ENCODE results near the gene ZNF132. TPM values are rescaled to one million over a fixed set of nuclear protein-coding genes. Genes with fewer than 3 reads are reported as not detected.
"Not testable (repeated sequence)": the region's sequence is repeated elsewhere in the genome, so short reads cannot be mapped to it uniquely, and the experiment has no call there.

The ZNF132 gene
- total and polyA plus RNA-seq, 4 donors: 0.38 to 5.4 (median 2.9) TPM

DNA sequence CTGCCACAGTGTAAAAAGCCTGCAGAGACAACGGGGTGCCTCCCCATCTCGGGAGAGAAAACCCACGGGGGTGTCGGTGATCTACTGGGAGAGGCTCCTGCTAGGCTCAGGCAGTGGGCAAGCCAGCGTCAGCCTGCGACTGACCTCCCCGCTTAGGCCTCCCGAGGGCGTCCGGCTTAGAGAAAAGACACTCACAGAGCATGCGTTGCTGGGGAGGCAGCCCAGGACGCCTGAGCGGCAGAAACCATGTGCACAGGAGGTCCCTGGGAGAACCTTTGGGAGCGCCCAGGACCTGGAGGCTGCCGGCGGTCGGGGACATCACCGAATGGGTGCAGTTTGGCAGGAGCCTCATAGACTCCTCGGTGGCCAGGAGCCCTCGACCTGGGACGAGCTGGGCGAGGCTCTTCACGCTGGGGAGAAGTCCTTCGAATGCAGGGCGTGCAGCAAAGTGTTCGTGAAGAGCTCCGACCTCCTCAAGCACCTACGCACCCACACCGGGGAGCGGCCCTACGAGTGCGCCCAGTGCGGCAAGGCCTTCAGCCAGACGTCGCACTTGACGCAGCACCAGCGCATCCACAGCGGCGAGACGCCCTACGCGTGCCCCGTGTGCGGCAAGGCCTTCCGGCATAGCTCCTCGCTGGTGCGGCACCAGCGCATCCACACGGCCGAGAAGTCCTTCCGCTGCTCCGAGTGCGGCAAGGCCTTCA lies 31.0 kb upstream of the ZNF132 start:
- 91 to 94% methylated on average over 21 to 42 of the region's 53 CpGs for WGBS, 2 donors

DNA sequence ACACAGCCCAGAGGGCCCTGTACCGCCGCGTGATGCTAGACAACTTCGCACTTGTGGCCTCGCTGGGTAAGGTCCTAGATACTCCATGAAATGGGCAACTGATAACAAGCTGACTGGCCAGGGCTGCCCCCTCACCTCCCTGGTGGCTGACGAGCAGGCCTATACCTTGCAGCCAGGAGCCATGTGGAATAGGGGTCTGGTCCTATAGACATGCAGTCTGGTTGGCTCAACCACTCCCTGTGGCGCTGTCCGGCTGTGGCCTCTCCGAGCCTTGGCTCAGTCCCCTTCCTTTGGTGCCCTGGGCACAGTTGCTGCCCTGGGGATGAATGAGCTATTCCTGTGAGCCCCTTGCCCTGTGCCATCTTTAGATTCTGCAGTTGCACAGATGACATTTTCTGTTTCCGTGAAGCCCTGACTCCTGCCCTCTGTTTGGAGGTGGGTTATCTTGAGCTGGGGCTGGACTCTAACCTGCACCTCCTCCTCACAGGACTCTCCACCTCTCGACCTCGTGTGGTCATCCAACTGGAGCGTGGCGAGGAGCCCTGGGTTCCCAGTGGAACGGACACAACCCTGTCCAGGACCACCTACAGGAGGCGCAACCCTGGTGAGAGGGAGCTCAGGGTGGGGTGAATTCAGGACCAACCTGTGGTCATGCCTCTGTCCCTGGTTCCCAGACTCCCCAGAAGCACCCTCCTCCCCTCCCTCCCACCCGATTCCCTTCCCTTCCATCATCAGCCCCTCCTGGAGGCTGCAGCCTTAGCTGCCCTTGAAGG lies 29.5 kb upstream of the ZNF132 start:
- DNase-seq: no peak

More for the DNA sequence above, 31.0 kb upstream of the ZNF132 start:
- H3K4me3 ChIP-seq (ENCODE audit: low read length in 2 of 2); H3K27me3 ChIP-seq (ENCODE audit: control insufficient read depth in 1 of 2, insufficient read depth in 2 of 2, low read length in 1 of 2); ATAC-seq (ENCODE audit: low FRiP score); H3K4me1 ChIP-seq (ENCODE audit: control insufficient read depth in 1 of 2, insufficient read depth in 2 of 2, low read length in 2 of 2); H3K36me3 ChIP-seq (ENCODE audit: control insufficient read depth in 1 of 2, insufficient read depth in 2 of 2, low read length in 1 of 2); H3K27ac ChIP-seq (ENCODE audit: low read depth in 1 of 2, low read length in 2 of 2); H3K9me3 ChIP-seq (ENCODE audit: control insufficient read depth, low read length); DNase-seq; intact Hi-C loops (cut with DNase I): not testable (repeated sequence)

GRCh38 chr19:58468216-58468839 lies 28.4 kb upstream of the ZNF132 start:
- Histone ChIP-seq H3K4me1 (ENCODE audit: control insufficient read depth in 1 of 2, insufficient read depth in 2 of 2, low read length in 2 of 2) (no peaks in the 10 kb centered on the region), H3K9me3 (ENCODE audit: control insufficient read depth, low read length) (no peaks in the 10 kb centered on the region), H3K27ac (ENCODE audit: low read depth in 1 of 2, low read length in 2 of 2) (no peak overlapping the region), H3K36me3 (ENCODE audit: control insufficient read depth in 1 of 2, insufficient read depth in 2 of 2, low read length in 1 of 2) (peaks cover 0 to 4% of the 10 kb centered on the region in 2 donors), H3K27me3 (ENCODE audit: control insufficient read depth in 1 of 2, insufficient read depth in 2 of 2, low read length in 1 of 2) (no peaks in the 10 kb centered on the region), H3K4me3 (ENCODE audit: low read length in 2 of 2) (no peak overlapping the region)
- DNase-seq (no peak), ATAC-seq (ENCODE audit: low FRiP score) (no peak)
- WGBS, 2 donors: 64 to 68% methylated on average over 5 of the region's 5 CpGs
- intact Hi-C loops (cut with DNase I): no loop called here

More for the DNA sequence above, 29.5 kb upstream of the ZNF132 start:
- Histone ChIP-seq H3K36me3 (ENCODE audit: control insufficient read depth in 1 of 2, insufficient read depth in 2 of 2, low read length in 1 of 2) (peaks cover 0 to 4% of the 10 kb centered on the region in 2 donors), H3K27ac (ENCODE audit: low read depth in 1 of 2, low read length in 2 of 2) (no peak overlapping the region), H3K4me1 (ENCODE audit: control insufficient read depth in 1 of 2, insufficient read depth in 2 of 2, low read length in 2 of 2) (no peaks in the 10 kb centered on the region), H3K9me3 (ENCODE audit: control insufficient read depth, low read length) (no peaks in the 10 kb centered on the region), H3K27me3 (ENCODE audit: control insufficient read depth in 1 of 2, insufficient read depth in 2 of 2, low read length in 1 of 2) (no peaks in the 10 kb centered on the region), H3K4me3 (ENCODE audit: low read length in 2 of 2) (no peak overlapping the region)
- WGBS, 2 donors: 88 to 90% methylated on average over 17 of the region's 17 CpGs
- intact Hi-C loops (cut with DNase I): no loop called here
- no peak for ATAC-seq (ENCODE audit: low FRiP score)

DNA sequence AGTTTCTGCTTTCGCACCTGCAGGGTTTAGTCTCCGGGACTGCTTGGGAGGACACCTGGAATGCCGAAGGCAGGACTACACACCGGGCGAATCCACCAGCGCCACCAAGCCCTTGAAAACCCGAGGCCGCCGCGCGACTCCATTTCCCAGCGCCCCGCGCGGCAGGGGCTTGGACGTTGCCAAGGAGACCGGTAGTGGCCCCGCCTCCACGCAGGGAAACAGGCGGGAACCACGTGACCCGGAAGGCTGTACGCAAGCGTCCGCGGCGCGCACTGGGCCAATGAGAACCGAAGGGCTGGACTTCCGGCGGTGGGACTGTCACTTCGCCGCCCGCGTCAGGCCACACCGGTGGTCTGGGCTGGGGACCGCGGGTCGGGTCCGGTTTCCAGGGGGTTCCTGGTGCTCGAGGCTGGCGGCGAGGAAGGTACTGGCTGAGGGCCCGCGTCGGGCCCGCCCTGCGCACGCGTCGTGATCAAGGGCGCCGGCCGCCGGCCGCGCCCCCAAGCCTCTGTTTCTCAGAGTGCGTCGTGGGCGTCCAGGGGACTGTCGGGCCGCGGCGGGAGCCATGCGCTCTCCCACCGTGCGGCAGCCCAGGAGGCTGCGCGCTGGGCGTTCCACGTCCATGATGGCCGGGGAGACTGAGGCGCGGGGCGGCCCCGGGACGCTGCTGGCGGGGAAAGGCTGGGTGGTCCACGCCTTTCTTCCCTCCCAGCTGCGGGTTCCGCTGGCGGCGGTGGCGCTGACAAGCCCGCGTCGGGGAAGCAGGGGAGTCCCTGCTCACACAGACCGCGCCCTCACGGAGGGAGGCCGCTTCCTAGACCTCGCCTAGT lies 27.0 kb upstream of the ZNF132 start, which contains the start of gene ZNF324:
ZNF324 (plus strand) TSS at position 321 of the 830 bp plus-strand sequence. CDS start 2,106 bp downstream, outside the sequence.
- Histone ChIP-seq H3K36me3 (ENCODE audit: control insufficient read depth in 1 of 2, insufficient read depth in 2 of 2, low read length in 1 of 2) (peaks cover 0 to 4% of the 10 kb centered on the region in 2 donors), H3K9me3 (ENCODE audit: control insufficient read depth, low read length) (no peaks in the 10 kb centered on the region), H3K4me1 (ENCODE audit: control insufficient read depth in 1 of 2, insufficient read depth in 2 of 2, low read length in 2 of 2) (no peaks in the 10 kb centered on the region), H3K27ac (ENCODE audit: low read depth in 1 of 2, low read length in 2 of 2) (peak within 1 kb of the TSS in 1 of 2 donors; percentile 13), H3K27me3 (ENCODE audit: control insufficient read depth in 1 of 2, insufficient read depth in 2 of 2, low read length in 1 of 2) (no peaks in the 10 kb centered on the region), H3K4me3 (ENCODE audit: low read length in 2 of 2) (peak within 1 kb of the TSS; percentile 31 to 65)
- DNase-seq (peak; percentile 99 to 100), ATAC-seq (ENCODE audit: low FRiP score) (peak; percentile 99)
- intact Hi-C loops (cut with DNase I): no loop called here
- WGBS, 2 donors: 0% methylated on average over 92 of the region's 92 CpGs

- Histone ChIP-seq H3K4me3 (ENCODE audit: low read length in 2 of 2) (no peak overlapping the region), H3K27ac (ENCODE audit: low read depth in 1 of 2, low read length in 2 of 2) (no peak overlapping the region), H3K27me3 (ENCODE audit: control insufficient read depth in 1 of 2, insufficient read depth in 2 of 2, low read length in 1 of 2) (no peaks in the 10 kb centered on the region), H3K9me3 (ENCODE audit: control insufficient read depth, low read length) (no peaks in the 10 kb centered on the region), H3K36me3 (ENCODE audit: control insufficient read depth in 1 of 2, insufficient read depth in 2 of 2, low read length in 1 of 2) (no peaks in the 10 kb centered on the region), H3K4me1 (ENCODE audit: control insufficient read depth in 1 of 2, insufficient read depth in 2 of 2, low read length in 2 of 2) (no peaks in the 10 kb centered on the region)
- 33 to 34% methylated on average over 20 of the region's 20 CpGs for WGBS, 2 donors
- intact Hi-C loops (cut with DNase I): no loop called here
- no peak for DNase-seq
- no peak for ATAC-seq (ENCODE audit: low FRiP score)
Measured at GRCh38 chr19:58466089-58466759, 26.3 kb upstream of the ZNF132 start.

GRCh38 chr19:58460039-58460438 lies 20.1 kb upstream of the ZNF132 start:
- intact Hi-C loops (cut with DNase I): no loop called here
- 88 to 95% methylated on average over 2 of the region's 2 CpGs for WGBS, 2 donors
- H3K36me3 ChIP-seq (ENCODE audit: control insufficient read depth in 1 of 2, insufficient read depth in 2 of 2, low read length in 1 of 2): peaks cover 0 to 3% of the 10 kb centered on the region in 2 donors
- ATAC-seq (ENCODE audit: low FRiP score) (no peak), DNase-seq (no peak)
- H3K27ac ChIP-seq (ENCODE audit: low read depth in 1 of 2, low read length in 2 of 2): no peak overlapping the region
- no peaks in the 10 kb centered on the region for H3K9me3 ChIP-seq (ENCODE audit: control insufficient read depth, low read length)
- H3K4me1 ChIP-seq (ENCODE audit: control insufficient read depth in 1 of 2, insufficient read depth in 2 of 2, low read length in 2 of 2): no peaks in the 10 kb centered on the region
- H3K27me3 ChIP-seq (ENCODE audit: control insufficient read depth in 1 of 2, insufficient read depth in 2 of 2, low read length in 1 of 2): no peaks in the 10 kb centered on the region
- H3K4me3 ChIP-seq (ENCODE audit: low read length in 2 of 2): no peak overlapping the region

- peaks cover 0 to 3% of the 10 kb centered on the region in 2 donors for H3K36me3 ChIP-seq (ENCODE audit: control insufficient read depth in 1 of 2, insufficient read depth in 2 of 2, low read length in 1 of 2)
- no peaks in the 10 kb centered on the region for H3K9me3 ChIP-seq (ENCODE audit: control insufficient read depth, low read length)
- no peak for ATAC-seq (ENCODE audit: low FRiP score)
- DNase-seq: peak in 1 of 2 donors; percentile 45
- H3K27ac ChIP-seq (ENCODE audit: low read depth in 1 of 2, low read length in 2 of 2): no peak overlapping the region
- WGBS, 2 donors: 97 to 98% methylated on average over 35 of the region's 35 CpGs
- H3K27me3 ChIP-seq (ENCODE audit: control insufficient read depth in 1 of 2, insufficient read depth in 2 of 2, low read length in 1 of 2): no peaks in the 10 kb centered on the region
- intact Hi-C loops (cut with DNase I): no loop called here
- no peaks in the 10 kb centered on the region for H3K4me1 ChIP-seq (ENCODE audit: control insufficient read depth in 1 of 2, insufficient read depth in 2 of 2, low read length in 2 of 2)
- H3K4me3 ChIP-seq (ENCODE audit: low read length in 2 of 2): no peak overlapping the region
Measured at GRCh38 chr19:58456111-58456510, 16.2 kb upstream of the ZNF132 start.

DNA sequence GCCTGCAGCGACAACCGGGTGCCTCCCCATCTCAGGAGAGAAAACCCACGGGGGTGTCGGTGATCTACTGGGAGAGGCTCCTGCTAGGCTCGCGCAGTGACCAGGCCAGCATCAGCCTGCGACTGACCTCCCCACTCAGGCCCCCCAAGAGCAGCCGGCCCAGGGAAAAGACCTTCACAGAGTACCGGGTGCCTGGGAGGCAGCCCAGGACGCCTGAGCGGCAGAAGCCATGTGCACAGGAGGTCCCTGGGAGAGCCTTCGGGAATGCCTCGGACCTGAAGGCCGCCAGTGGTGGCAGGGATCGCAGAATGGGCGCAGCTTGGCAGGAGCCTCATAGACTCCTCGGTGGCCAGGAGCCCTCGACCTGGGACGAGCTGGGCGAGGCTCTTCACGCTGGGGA lies 15.4 kb upstream of the ZNF132 start:
- Histone ChIP-seq H3K27me3 (ENCODE audit: control insufficient read depth in 1 of 2, insufficient read depth in 2 of 2, low read length in 1 of 2) (no peaks in the 10 kb centered on the region), H3K9me3 (ENCODE audit: control insufficient read depth, low read length) (no peaks in the 10 kb centered on the region), H3K27ac (ENCODE audit: low read depth in 1 of 2, low read length in 2 of 2) (no peak overlapping the region), H3K4me1 (ENCODE audit: control insufficient read depth in 1 of 2, insufficient read depth in 2 of 2, low read length in 2 of 2) (no peaks in the 10 kb centered on the region), H3K4me3 (ENCODE audit: low read length in 2 of 2) (no peak overlapping the region), H3K36me3 (ENCODE audit: control insufficient read depth in 1 of 2, insufficient read depth in 2 of 2, low read length in 1 of 2) (peaks cover 0 to 3% of the 10 kb centered on the region in 2 donors)
- WGBS, 2 donors: 93 to 96% methylated on average over 19 to 21 of the region's 21 CpGs
- no peak for ATAC-seq (ENCODE audit: low FRiP score)
- intact Hi-C loops (cut with DNase I): no loop called here
- peak in 1 of 2 donors; percentile 62 for DNase-seq
